ENCODE results near the gene FCGR3A. TPM values are rescaled to one million over a fixed set of nuclear protein-coding genes. Genes with fewer than 3 reads are reported as not detected.
"Not testable (repeated sequence)": the region's sequence is repeated elsewhere in the genome, so short reads cannot be mapped to it uniquely, and the experiment has no call there.

The FCGR3A gene
- total RNA-seq, 2 donors from 2014 or later, result 0.31 to 4.3 TPM

- not testable (repeated sequence) for H3K4me3 Mint-ChIP-seq; H3K36me3 Mint-ChIP-seq (ENCODE audit: low read depth); ATAC-seq; H3K4me1 Mint-ChIP-seq; DNase-seq; H3K9me3 ChIP-seq (ENCODE audit: control insufficient read depth, low read length, poor library complexity, severe bottlenecking)
- peak overlapping the region; percentile 21 for H3K27ac Mint-ChIP-seq
- H3K27me3 Mint-ChIP-seq, result peaks cover 17% of the 10 kb centered on the region
Measured at GRCh38 chr1:161512636-161513447, 36.8 kb downstream of the FCGR3A start.

- Mint-ChIP-seq H3K27me3 (peaks cover 25% of the 10 kb centered on the region), H3K4me3 (no peak overlapping the region), H3K4me1 (no peaks in the 10 kb centered on the region), H3K27ac (no peak overlapping the region), H3K36me3 (ENCODE audit: low read depth) (peaks cover 2% of the 10 kb centered on the region)
- DNase-seq (no peak), ATAC-seq (no peak)
- no peaks in the 10 kb centered on the region for H3K9me3 ChIP-seq (ENCODE audit: control insufficient read depth, low read length, poor library complexity, severe bottlenecking)
Measured at GRCh38 chr1:161511756-161512060, 37.9 kb downstream of the FCGR3A start.

DNA sequence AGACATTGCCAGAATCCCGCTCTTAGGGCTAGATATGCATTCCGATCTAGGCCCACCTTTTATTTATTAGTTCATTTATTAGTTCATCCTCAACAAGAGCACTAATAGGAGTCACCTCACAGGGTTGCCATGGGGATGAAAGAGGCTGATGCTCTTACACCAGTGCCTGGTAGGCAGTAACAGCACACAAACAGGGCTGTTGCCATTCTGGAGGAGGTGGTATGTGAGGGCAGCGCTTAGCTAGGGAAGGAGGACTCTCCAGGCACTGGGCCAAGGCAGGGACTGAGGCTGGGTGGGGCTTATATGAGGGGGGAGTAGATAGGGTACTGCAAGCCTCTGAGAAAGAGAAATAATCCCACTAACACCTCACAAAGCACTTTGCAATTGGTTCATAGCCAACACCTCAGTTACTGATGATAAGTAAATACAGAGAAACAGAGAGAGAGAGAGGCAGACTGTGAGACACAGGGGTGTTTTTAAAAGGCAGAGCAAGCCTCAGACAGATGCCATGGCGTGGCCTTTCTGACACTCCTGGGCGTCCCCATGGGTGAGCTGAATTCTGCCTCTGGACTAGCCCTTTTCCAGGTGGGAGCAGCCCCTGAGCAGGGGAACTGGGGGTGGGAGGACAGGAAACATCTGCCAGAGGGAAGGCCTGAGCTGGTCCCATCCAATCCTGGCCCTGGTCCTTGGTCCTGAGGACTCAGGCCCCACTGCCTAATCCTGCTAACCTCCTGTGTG lies 38.4 kb downstream of the FCGR3A start:
- Mint-ChIP-seq H3K4me1 (no peaks in the 10 kb centered on the region), H3K27ac (no peak overlapping the region), H3K4me3 (no peak overlapping the region), H3K36me3 (ENCODE audit: low read depth) (peaks cover 2% of the 10 kb centered on the region), H3K27me3 (peaks cover 30% of the 10 kb centered on the region)
- no peaks in the 10 kb centered on the region for H3K9me3 ChIP-seq (ENCODE audit: control insufficient read depth, low read length, poor library complexity, severe bottlenecking)
- DNase-seq (no peak), ATAC-seq (no peak)

DNA sequence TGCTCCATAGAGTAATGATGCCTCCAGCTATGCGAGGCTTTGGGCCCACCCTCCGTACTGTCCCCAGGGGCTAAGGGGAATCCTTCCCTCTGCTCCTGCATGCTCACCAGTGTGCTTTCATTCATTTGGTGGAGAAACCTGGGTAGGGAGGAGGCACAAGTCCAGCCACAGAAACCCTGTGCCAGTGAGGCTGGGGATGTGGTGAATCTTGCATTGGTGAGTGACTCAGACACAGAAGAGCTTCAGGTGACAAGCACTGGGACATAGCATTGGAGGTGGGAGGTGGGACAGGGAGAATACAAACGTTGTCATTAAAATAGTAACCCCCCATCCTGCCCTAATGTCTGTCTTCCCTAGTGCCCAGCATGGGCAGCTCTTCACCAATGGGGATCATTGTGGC lies 39.1 kb downstream of the FCGR3A start:
- ATAC-seq, result no peak
- DNase-seq, result no peak
- H3K27ac Mint-ChIP-seq, result no peak overlapping the region

DNA sequence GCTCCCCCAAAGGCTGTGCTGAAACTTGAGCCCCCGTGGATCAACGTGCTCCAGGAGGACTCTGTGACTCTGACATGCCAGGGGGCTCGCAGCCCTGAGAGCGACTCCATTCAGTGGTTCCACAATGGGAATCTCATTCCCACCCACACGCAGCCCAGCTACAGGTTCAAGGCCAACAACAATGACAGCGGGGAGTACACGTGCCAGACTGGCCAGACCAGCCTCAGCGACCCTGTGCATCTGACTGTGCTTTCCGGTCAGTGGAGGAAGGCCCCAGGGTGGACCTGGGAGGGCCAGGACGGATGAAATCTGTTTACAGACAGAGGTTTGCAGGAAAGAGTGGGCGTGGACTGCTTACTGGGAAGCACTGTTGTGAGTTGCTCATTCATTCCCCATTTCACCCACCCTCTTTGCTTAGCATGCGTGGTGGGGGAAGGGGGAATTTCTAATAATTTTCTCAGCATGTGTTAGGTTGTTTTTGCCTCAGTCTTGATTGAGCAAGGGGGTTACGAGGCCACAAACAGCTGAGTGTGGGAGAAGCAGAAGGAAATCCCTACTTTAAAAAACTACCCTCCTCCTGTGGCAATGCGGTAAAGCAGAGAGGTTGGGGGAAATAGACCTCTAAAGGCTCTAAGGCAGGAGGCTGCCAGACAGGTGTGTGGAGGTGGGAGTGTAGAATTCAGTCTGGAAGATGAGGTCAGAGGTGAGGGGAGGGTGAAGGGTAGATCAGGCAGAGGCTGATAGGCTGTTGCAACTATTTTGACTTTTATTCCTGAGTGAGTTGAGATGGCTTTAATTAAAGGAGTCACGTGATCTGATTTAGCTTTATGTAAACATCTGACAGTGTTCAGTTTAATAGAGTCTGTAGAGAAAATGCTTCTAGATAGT lies 43.0 kb downstream of the FCGR3A start:
- no peak overlapping the region for H3K4me3 Mint-ChIP-seq
- ATAC-seq, result peak; percentile 16
- H3K9me3 ChIP-seq (ENCODE audit: control insufficient read depth, low read length, poor library complexity, severe bottlenecking), result no peaks in the 10 kb centered on the region
- H3K27me3 Mint-ChIP-seq, result peaks cover 43% of the 10 kb centered on the region
- no peaks in the 10 kb centered on the region for H3K4me1 Mint-ChIP-seq
- DNase-seq, result no peak
- H3K27ac Mint-ChIP-seq, result no peak overlapping the region
- no peaks in the 10 kb centered on the region for H3K36me3 Mint-ChIP-seq (ENCODE audit: low read depth)

More for the DNA sequence above, 39.1 kb downstream of the FCGR3A start:
- Mint-ChIP-seq H3K36me3 (ENCODE audit: low read depth) (peaks cover 2% of the 10 kb centered on the region), H3K4me1 (no peaks in the 10 kb centered on the region), H3K4me3 (no peak overlapping the region), H3K27me3 (peaks cover 34% of the 10 kb centered on the region)
- no peaks in the 10 kb centered on the region for H3K9me3 ChIP-seq (ENCODE audit: control insufficient read depth, low read length, poor library complexity, severe bottlenecking)

GRCh38 chr1:161505686-161506085 lies 43.9 kb downstream of the FCGR3A start:
- ATAC-seq, result no peak
- no peaks in the 10 kb centered on the region for H3K9me3 ChIP-seq (ENCODE audit: control insufficient read depth, low read length, poor library complexity, severe bottlenecking)
- DNase-seq, result no peak
- peaks cover 52% of the 10 kb centered on the region for H3K27me3 Mint-ChIP-seq
- H3K27ac Mint-ChIP-seq, result no peak overlapping the region
- no peak overlapping the region for H3K4me3 Mint-ChIP-seq
- no peaks in the 10 kb centered on the region for H3K4me1 Mint-ChIP-seq
- H3K36me3 Mint-ChIP-seq (ENCODE audit: low read depth), result no peaks in the 10 kb centered on the region

- Mint-ChIP-seq H3K4me3 (no peak overlapping the region), H3K4me1 (peaks cover 6% of the 10 kb centered on the region), H3K27me3 (peaks cover 54% of the 10 kb centered on the region), H3K36me3 (ENCODE audit: low read depth) (no peaks in the 10 kb centered on the region), H3K27ac (no peak overlapping the region)
- H3K9me3 ChIP-seq (ENCODE audit: control insufficient read depth, low read length, poor library complexity, severe bottlenecking), result no peaks in the 10 kb centered on the region
- no peak for ATAC-seq
- no peak for DNase-seq
Measured at GRCh38 chr1:161503394-161503748, 46.2 kb downstream of the FCGR3A start.

GRCh38 chr1:161502641-161503393 lies 46.8 kb downstream of the FCGR3A start:
- ATAC-seq (no peak), DNase-seq (no peak)
- Mint-ChIP-seq H3K36me3 (ENCODE audit: low read depth) (no peaks in the 10 kb centered on the region), H3K4me3 (no peak overlapping the region), H3K27me3 (peaks cover 54% of the 10 kb centered on the region), H3K4me1 (peaks cover 6% of the 10 kb centered on the region), H3K27ac (no peak overlapping the region)
- H3K9me3 ChIP-seq (ENCODE audit: control insufficient read depth, low read length, poor library complexity, severe bottlenecking), result no peaks in the 10 kb centered on the region

GRCh38 chr1:161502181-161502580 lies 47.4 kb downstream of the FCGR3A start:
- H3K27ac Mint-ChIP-seq, result no peak overlapping the region
- peaks cover 6% of the 10 kb centered on the region for H3K4me1 Mint-ChIP-seq
- ATAC-seq, result no peak
- H3K9me3 ChIP-seq (ENCODE audit: control insufficient read depth, low read length, poor library complexity, severe bottlenecking), result no peaks in the 10 kb centered on the region
- no peak overlapping the region for H3K4me3 Mint-ChIP-seq
- H3K27me3 Mint-ChIP-seq, result peaks cover 53% of the 10 kb centered on the region
- no peak for DNase-seq
- no peaks in the 10 kb centered on the region for H3K36me3 Mint-ChIP-seq (ENCODE audit: low read depth)

DNA sequence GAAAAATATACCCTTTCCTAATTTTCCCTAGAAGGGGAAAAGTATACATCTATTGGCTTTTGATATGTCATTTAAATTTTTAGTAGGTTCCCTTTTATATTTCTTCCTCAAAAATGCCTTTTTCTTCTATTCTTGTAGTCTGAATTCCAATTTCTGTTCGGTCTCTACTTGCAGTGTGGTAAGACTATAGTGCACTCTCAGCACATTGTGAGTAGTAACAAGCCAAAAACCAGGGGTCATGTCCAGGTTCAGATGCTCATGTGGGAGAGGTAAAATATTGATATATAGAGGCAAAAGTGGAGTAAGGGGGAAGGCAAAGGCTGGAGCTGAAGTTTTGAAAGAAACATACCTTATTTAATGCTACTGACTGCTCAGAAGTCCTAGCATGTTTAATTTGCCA lies 48.4 kb downstream of the FCGR3A start:
- H3K27ac Mint-ChIP-seq, result no peak overlapping the region
- no peaks in the 10 kb centered on the region for H3K36me3 Mint-ChIP-seq (ENCODE audit: low read depth)
- DNase-seq (no peak), ATAC-seq (no peak)
- H3K4me3 Mint-ChIP-seq, result no peak overlapping the region
- peaks cover 52% of the 10 kb centered on the region for H3K27me3 Mint-ChIP-seq
- H3K9me3 ChIP-seq (ENCODE audit: control insufficient read depth, low read length, poor library complexity, severe bottlenecking), result no peaks in the 10 kb centered on the region
- H3K4me1 Mint-ChIP-seq, result peaks cover 6% of the 10 kb centered on the region

GRCh38 chr1:161499099-161500039 lies 50.2 kb downstream of the FCGR3A start:
- Mint-ChIP-seq H3K4me3 (no peak overlapping the region), H3K36me3 (ENCODE audit: low read depth) (no peaks in the 10 kb centered on the region), H3K27ac (no peak overlapping the region), H3K4me1 (peaks cover 6% of the 10 kb centered on the region), H3K27me3 (peaks cover 59% of the 10 kb centered on the region)
- no peak for DNase-seq
- no peaks in the 10 kb centered on the region for H3K9me3 ChIP-seq (ENCODE audit: control insufficient read depth, low read length, poor library complexity, severe bottlenecking)
- ATAC-seq, result no peak

GRCh38 chr1:161498646-161499045 lies 51.0 kb downstream of the FCGR3A start:
- H3K27me3 Mint-ChIP-seq, result peaks cover 65% of the 10 kb centered on the region
- H3K4me1 Mint-ChIP-seq, result peaks cover 6% of the 10 kb centered on the region

More at GRCh38 chr1:161498646-161499045, 51.0 kb downstream of the FCGR3A start:
- no peak for DNase-seq
- no peaks in the 10 kb centered on the region for H3K9me3 ChIP-seq (ENCODE audit: control insufficient read depth, low read length, poor library complexity, severe bottlenecking)
- ATAC-seq, result no peak
- H3K36me3 Mint-ChIP-seq (ENCODE audit: low read depth), result no peaks in the 10 kb centered on the region
- H3K27ac Mint-ChIP-seq, result no peak overlapping the region
- no peak overlapping the region for H3K4me3 Mint-ChIP-seq
